HEK293 (cell line): Measurements from ENCODE around the gene NR1H3.

Experiments used
- CTCF ChIA-PET: fragments of 350-600 bp; formaldehyde crosslinking; extraction: SDS; loops from one replicate; lab custom pipeline; 2021; ENCODE audit warnings: antibody characterized with exemption; lab: Yijun Ruan, JAX
- POLR2A ChIA-PET: fragments of 300-600 bp; formaldehyde crosslinking; extraction: SDS; loops from one replicate; lab custom pipeline; 2020; ENCODE audit warnings: antibody characterized with exemption, inconsistent platforms; lab: Yijun Ruan, JAX
- H3K27ac ChIP-seq: fragments of 200-500 bp; sonication (Bioruptor generic); 2 replicates; pipeline ENCODE4 v1.5.1; 2014; ENCODE audit warnings: low read depth, low read length, control low read depth, inconsistent platforms; ENCODE audit errors: extremely low read depth
- H3K36me3 ChIP-seq, 2 experiments: fragments of 200-500 bp in 1 of 2; sonication (Bioruptor generic) in 1 of 2; 1 replicate in 1 of 2; 2 replicates in 1 of 2; pipeline ENCODE4 v1.5.1; 2014 to 2017; ENCODE audit warnings: inconsistent platforms in 2 of 2, low read length in 2 of 2; ENCODE audit not compliant: control insufficient read depth in 2 of 2, insufficient read depth in 1 of 2
- H3K4me1 ChIP-seq: fragments of 200-500 bp; sonication (Bioruptor generic); 2 replicates; pipeline ENCODE4 v1.5.1; 2014; ENCODE audit warnings: mild to moderate bottlenecking, low read length, inconsistent platforms; ENCODE audit not compliant: control insufficient read depth, insufficient read depth
- H3K4me3 ChIP-seq: 2 replicates; pipeline ENCODE4 v1.5.1; 2011; ENCODE audit warnings: low read depth, mild to moderate bottlenecking, control low read depth, low read length, moderate library complexity
- H3K9me3 ChIP-seq: fragments of 200-500 bp; sonication (Bioruptor generic); 2 replicates; pipeline ENCODE4 v1.5.1; 2014; ENCODE audit warnings: low read depth, low read length, inconsistent platforms; ENCODE audit not compliant: control insufficient read depth, insufficient read depth
- HOXA7 ChIP-seq: sonication (generic); formaldehyde crosslinking; IDR thresholded peaks from 2 replicates; pipeline ENCODE4 v1.8.1; 2022; ENCODE audit warnings: missing genetic modification reagents, borderline replicate concordance
- PBX3 ChIP-seq: sonication (generic); formaldehyde crosslinking; IDR thresholded peaks from 2 replicates; pipeline ENCODE4 v1.8.1; 2022; ENCODE audit warnings: mild to moderate bottlenecking, moderate library complexity, missing genetic modification reagents
- PRDM10 ChIP-seq: fragments of 450-650 bp; formaldehyde crosslinking; IDR thresholded peaks from 2 replicates; pipeline ENCODE4 v1.5.1; 2016; ENCODE audit warnings: missing biosample characterization, missing genetic modification characterization
- SP2 ChIP-seq: fragments of 450-650 bp; formaldehyde crosslinking; IDR thresholded peaks from 2 replicates; pipeline ENCODE4 v1.5.1; 2016; ENCODE audit warnings: missing biosample characterization, missing genetic modification characterization
- ZNF140 ChIP-seq: fragments of 450-650 bp; formaldehyde crosslinking; IDR thresholded peaks from 2 replicates; pipeline ENCODE4 v1.5.1; 2016; ENCODE audit warnings: missing biosample characterization, missing genetic modification characterization
- ZNF23 ChIP-seq: fragments of 450-650 bp; formaldehyde crosslinking; IDR thresholded peaks from 2 replicates; pipeline ENCODE4 v1.5.1; 2016; ENCODE audit warnings: missing biosample characterization, missing genetic modification characterization, borderline replicate concordance
- ZNF37A ChIP-seq: fragments of 450-650 bp; IDR thresholded peaks from 2 replicates; pipeline ENCODE4 v1.5.1; 2018; ENCODE audit warnings: missing biosample characterization, missing genetic modification characterization
- ZNF404 ChIP-seq: fragments of 450-650 bp; formaldehyde crosslinking; IDR thresholded peaks from 2 replicates; pipeline ENCODE4 v1.5.1; 2017; ENCODE audit warnings: missing biosample characterization, missing genetic modification characterization
- ZNF416 ChIP-seq: fragments of 450-650 bp; formaldehyde crosslinking; IDR thresholded peaks from 2 replicates; pipeline ENCODE4 v1.5.1; 2016; ENCODE audit warnings: missing biosample characterization, missing genetic modification characterization
- ZNF530 ChIP-seq: fragments of 450-650 bp; formaldehyde crosslinking; IDR thresholded peaks from 2 replicates; pipeline ENCODE4 v1.5.1; 2016; ENCODE audit warnings: low read depth, missing biosample characterization, missing genetic modification characterization
- ZNF610 ChIP-seq: fragments of 450-650 bp; formaldehyde crosslinking; IDR thresholded peaks from 2 replicates; pipeline ENCODE4 v1.5.1; 2016; ENCODE audit warnings: missing biosample characterization, missing genetic modification characterization, borderline replicate concordance
- ZNF654 ChIP-seq: fragments of 450-650 bp; formaldehyde crosslinking; IDR thresholded peaks from 2 replicates; pipeline ENCODE4 v1.5.1; 2016; ENCODE audit warnings: low read depth, missing biosample characterization, missing genetic modification characterization
- ZNF664 ChIP-seq: fragments of 450-650 bp; formaldehyde crosslinking; IDR thresholded peaks from 2 replicates; pipeline ENCODE4 v1.5.1; 2016; ENCODE audit warnings: missing biosample characterization, missing genetic modification characterization
- ZNF677 ChIP-seq: fragments of 450-650 bp; IDR thresholded peaks from 2 replicates; pipeline ENCODE4 v1.5.0; 2018; ENCODE audit warnings: missing biosample characterization, mild to moderate bottlenecking, missing genetic modification characterization, moderate library complexity
- ZNF692 ChIP-seq: fragments of 450-650 bp; formaldehyde crosslinking; IDR thresholded peaks from 2 replicates; pipeline ENCODE4 v1.5.1; 2016; ENCODE audit warnings: missing biosample characterization, missing genetic modification characterization
- ZNF776 ChIP-seq: fragments of 450-650 bp; formaldehyde crosslinking; IDR thresholded peaks from 2 replicates; pipeline ENCODE4 v1.5.0; 2017; ENCODE audit warnings: missing biosample characterization, missing genetic modification characterization, borderline replicate concordance
- ZNF843 ChIP-seq: fragments of 450-650 bp; formaldehyde crosslinking; IDR thresholded peaks from 2 replicates; pipeline ENCODE4 v1.5.1; 2016; ENCODE audit warnings: missing biosample characterization, missing genetic modification characterization
- ZSCAN5A ChIP-seq: fragments of 450-650 bp; formaldehyde crosslinking; IDR thresholded peaks from 2 replicates; pipeline ENCODE4 v1.5.1; 2016; ENCODE audit warnings: missing biosample characterization, missing genetic modification characterization
- TF ChIP-seq, protein P1 (sequence below): fragments of 450-650 bp; formaldehyde crosslinking; IDR thresholded peaks from 2 replicates; pipeline ENCODE4 v1.5.1; 2017; ENCODE audit warnings: missing biosample characterization, missing genetic modification characterization

The NR1H3 gene

DNA sequence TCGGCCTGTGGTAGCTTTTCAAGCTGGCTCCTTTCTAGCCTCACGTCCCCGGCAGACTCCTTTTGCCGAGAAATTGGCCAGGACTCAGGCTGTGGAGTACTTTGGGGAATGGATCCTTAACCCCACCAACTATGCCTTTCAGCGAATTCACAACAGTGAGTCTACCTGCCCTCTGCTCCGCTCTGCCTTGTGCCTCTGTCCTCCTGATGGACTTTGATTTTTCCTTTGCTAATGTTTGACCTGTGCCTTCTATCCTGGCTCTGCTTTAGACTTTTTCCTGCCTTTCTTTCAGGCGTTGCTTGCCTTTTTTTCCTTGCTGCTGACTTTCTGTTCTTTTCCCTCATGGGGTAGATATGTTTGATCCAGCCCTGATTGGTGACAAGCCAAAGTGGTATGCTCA lies 24.7 kb downstream of the NR1H3 start:
- Histone ChIP-seq H3K4me3 (no peak overlapping the region), H3K9me3 (no peaks in the 10 kb centered on the region), H3K27ac (no peak overlapping the region), H3K4me1 (no peaks in the 10 kb centered on the region), H3K36me3 (peaks cover 15 to 88% of the 10 kb centered on the region in 2 experiments)
- ChIA-PET CTCF (no interaction called here), POLR2A (interaction anchor here (0.5 kb wide), 1 partner anchor 446 kb away, joined by 4 read pairs; no protein-coding TSS in a partner anchor)
- TF ChIP-seq ZNF416 (tag by site-specific recombination) (no peak), PRDM10 (no peak), ZNF692 (tag by site-specific recombination) (no peak), ZNF776 (tag by site-specific recombination) (no peak)

- Histone ChIP-seq H3K27ac (no peak overlapping the region), H3K4me1 (no peaks in the 10 kb centered on the region), H3K36me3 (peaks cover 16 to 85% of the 10 kb centered on the region in 2 experiments), H3K4me3 (no peak overlapping the region), H3K9me3 (no peaks in the 10 kb centered on the region)
- POLR2A ChIA-PET: interaction anchor here (1.0 kb wide), 1 partner anchor 36 kb away, joined by 3 read pairs; the partner anchor contains the start of gene ACP2
- CTCF ChIA-PET: no interaction called here
- TF ChIP-seq ZNF37A (tag by site-specific recombination) (no peak), HOXA7 (no peak), ZNF530 (no peak), ZNF664 (tag by site-specific recombination) (no peak), ZNF677 (tag by site-specific recombination) (no peak), ZNF610 (tag by site-specific recombination) (no peak), ZNF843 (tag by site-specific recombination) (no peak), SP2 (tag by site-specific recombination) (no peak), ZNF23 (tag by site-specific recombination) (no peak), ZNF404 (no peak), ZSCAN5A (tag by site-specific recombination) (no peak), ZNF654 (no peak), PBX3 (CRISPR knock-in tag) (no peak), ZNF140 (tag by site-specific recombination) (no peak)
- TF ChIP-seq, protein P1, sequence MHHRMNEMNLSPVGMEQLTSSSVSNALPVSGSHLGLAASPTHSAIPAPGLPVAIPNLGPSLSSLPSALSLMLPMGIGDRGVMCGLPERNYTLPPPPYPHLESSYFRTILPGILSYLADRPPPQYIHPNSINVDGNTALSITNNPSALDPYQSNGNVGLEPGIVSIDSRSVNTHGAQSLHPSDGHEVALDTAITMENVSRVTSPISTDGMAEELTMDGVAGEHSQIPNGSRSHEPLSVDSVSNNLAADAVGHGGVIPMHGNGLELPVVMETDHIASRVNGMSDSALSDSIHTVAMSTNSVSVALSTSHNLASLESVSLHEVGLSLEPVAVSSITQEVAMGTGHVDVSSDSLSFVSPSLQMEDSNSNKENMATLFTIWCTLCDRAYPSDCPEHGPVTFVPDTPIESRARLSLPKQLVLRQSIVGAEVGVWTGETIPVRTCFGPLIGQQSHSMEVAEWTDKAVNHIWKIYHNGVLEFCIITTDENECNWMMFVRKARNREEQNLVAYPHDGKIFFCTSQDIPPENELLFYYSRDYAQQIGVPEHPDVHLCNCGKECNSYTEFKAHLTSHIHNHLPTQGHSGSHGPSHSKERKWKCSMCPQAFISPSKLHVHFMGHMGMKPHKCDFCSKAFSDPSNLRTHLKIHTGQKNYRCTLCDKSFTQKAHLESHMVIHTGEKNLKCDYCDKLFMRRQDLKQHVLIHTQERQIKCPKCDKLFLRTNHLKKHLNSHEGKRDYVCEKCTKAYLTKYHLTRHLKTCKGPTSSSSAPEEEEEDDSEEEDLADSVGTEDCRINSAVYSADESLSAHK (tag by site-specific recombination): no peak
Measured at GRCh38 chr11:47284151-47284550, 26.4 kb downstream of the NR1H3 start.
